Tibial artery (tissue), 4 donors: ENCODE data around the gene S100A7.
A peak's percentile ranks its signal among the peaks of the same experiment; 100 is the strongest.

Experiments used
- DNase-seq, 2 donors: peaks; one replicate each; pipeline ENCODE4 v3.0.0-alpha.2; 2019
- H3K27ac ChIP-seq, 2 donors: fragments of 200-600 bp; sonication (generic) in 1 of 2; 1 replicate in 1 of 2; 2 replicates in 1 of 2; pipeline ENCODE4 v1.5.1; 2018 to 2019; ENCODE audit warnings: mild to moderate bottlenecking in 1 of 2
- H3K27me3 ChIP-seq, 2 donors: fragments of 200-600 bp; sonication (generic) in 1 of 2; one replicate each; pipeline versions ENCODE4 v1.5.1 to v1.6.0; 2016 to 2019
- H3K36me3 ChIP-seq, 3 donors: fragments of 200-600 bp; sonication (generic) in 2 of 3; one replicate each; pipeline ENCODE4 v1.5.1; 2016 to 2019; ENCODE audit warnings: mild to moderate bottlenecking in 2 of 3
- H3K4me1 ChIP-seq, 4 donors: fragments of 200-600 bp; sonication (generic) in 2 of 4; 1 replicate in 3 of 4; 2 replicates in 1 of 4; pipeline ENCODE4 v1.5.1; 2016 to 2019
- H3K4me3 ChIP-seq, 2 donors: fragments of 200-600 bp; sonication (generic) in 1 of 2; 1 replicate in 1 of 2; 2 replicates in 1 of 2; pipeline ENCODE4 v1.5.1; 2018 to 2019; ENCODE audit warnings: mild to moderate bottlenecking in 2 of 2
- H3K9me3 ChIP-seq, 3 donors: fragments of 200-600 bp; sonication (generic) in 1 of 3; one replicate each; pipeline ENCODE4 v1.5.1; 2016 to 2019
- CTCF ChIP-seq, 2 experiments: fragments of 200-600 bp in 1 of 2; fragments of 450-650 bp in 1 of 2; IDR thresholded peaks; one replicate each; pipeline ENCODE4 v1.5.1; 2017 to 2019; ENCODE audit warnings: antibody characterized with exemption in 2 of 2, mild to moderate bottlenecking in 1 of 2, moderate library complexity in 1 of 2
- intact Hi-C: fragments of 100-400 bp; cut with DNase I; formaldehyde crosslinking; loops from one replicate; pipeline ENCODE4 v1.15.0; 2023; ENCODE audit warnings: low total_unique reads

Gene S100A7

GRCh38 chr1:153494976-153495535 is 34.6 kb upstream of the S100A7 start:
- Histone ChIP-seq H3K9me3 (no peaks in the 10 kb centered on the region), H3K27ac (no peak overlapping the region), H3K4me1 (peaks cover 0 to 51% (median 27%) of the 10 kb centered on the region in 4 donors), H3K4me3 (no peak overlapping the region), H3K36me3 (no peaks in the 10 kb centered on the region), H3K27me3 (no peaks in the 10 kb centered on the region)
- intact Hi-C loops = loop anchor here (2.0 to 5.0 kb wide), 2 partner anchors 30 to 143 kb away; no protein-coding TSS in a partner anchor
- TF ChIP-seq CTCF (IDR thresholded peaks at IDR 0.05) = peak; percentile 88 to 97
- DNase-seq = peak; percentile 79

GRCh38 chr1:153493343-153493960 is 33.0 kb upstream of the S100A7 start:
- Histone ChIP-seq H3K4me3 (no peak overlapping the region), H3K9me3 (no peaks in the 10 kb centered on the region), H3K4me1 (peaks cover 0 to 59% (median 38%) of the 10 kb centered on the region in 4 donors), H3K36me3 (no peaks in the 10 kb centered on the region), H3K27ac (peak overlapping the region; percentile 87 to 89), H3K27me3 (no peaks in the 10 kb centered on the region)
- no peak for TF ChIP-seq CTCF (IDR thresholded peaks at IDR 0.05)
- intact Hi-C loops = loop anchor here (5.0 kb wide), 1 partner anchor 141 kb away; no protein-coding TSS in a partner anchor
- DNase-seq = no peak

- no peaks in the 10 kb centered on the region for H3K27me3 ChIP-seq
- intact Hi-C loops = loop anchor here (5.0 kb wide), 1 partner anchor 138 kb away; no protein-coding TSS in a partner anchor
- H3K4me3 ChIP-seq = no peak overlapping the region
- H3K27ac ChIP-seq = peak overlapping the region; percentile 87 to 89
- peaks cover 0 to 64% (median 45%) of the 10 kb centered on the region in 4 donors for H3K4me1 ChIP-seq
- no peak for TF ChIP-seq CTCF (IDR thresholded peaks at IDR 0.05)
- H3K36me3 ChIP-seq = no peaks in the 10 kb centered on the region
- no peaks in the 10 kb centered on the region for H3K9me3 ChIP-seq
- DNase-seq = peak; percentile 92
Observed at GRCh38 chr1:153490272-153491051, 30.0 kb upstream of the S100A7 start.

GRCh38 chr1:153488731-153489130 is 28.3 kb upstream of the S100A7 start:
- Histone ChIP-seq H3K9me3 (no peaks in the 10 kb centered on the region), H3K36me3 (no peaks in the 10 kb centered on the region), H3K4me1 (peaks cover 0 to 57% (median 42%) of the 10 kb centered on the region in 4 donors), H3K27me3 (no peaks in the 10 kb centered on the region), H3K4me3 (no peak overlapping the region), H3K27ac (peak overlapping the region; percentile 87 to 89)
- TF ChIP-seq CTCF (IDR thresholded peaks at IDR 0.05) = no peak
- intact Hi-C loops = no loop called here
- peak; percentile 71 to 89 for DNase-seq

GRCh38 chr1:153487707-153488106 is 27.3 kb upstream of the S100A7 start:
- intact Hi-C loops = no loop called here
- TF ChIP-seq CTCF (IDR thresholded peaks at IDR 0.05) = no peak
- no peak for DNase-seq
- no peak overlapping the region for H3K4me3 ChIP-seq
- H3K36me3 ChIP-seq = no peaks in the 10 kb centered on the region
- peaks cover 0 to 47% (median 38%) of the 10 kb centered on the region in 4 donors for H3K4me1 ChIP-seq
- H3K9me3 ChIP-seq = no peaks in the 10 kb centered on the region
- H3K27me3 ChIP-seq = no peaks in the 10 kb centered on the region
- H3K27ac ChIP-seq = peak overlapping the region in 1 of 2 donors; percentile 89
